A549 (cell line): ENCODE results near the gene KIAA1755.

ENCODE experiments used
- BHLHE40 ChIP-seq: IDR thresholded peaks from 2 replicates; pipeline ENCODE4 v1.6.1; 2012; ENCODE audit warnings: low read depth, low read length, inconsistent platforms
- TF ChIP-seq, protein P1 (sequence below): fragments of >200 bp; sonication (Bioruptor Twin); formaldehyde crosslinking; IDR thresholded peaks from 3 replicates; pipeline ENCODE4 v1.5.1; 2016
- TF ChIP-seq, protein P2 (sequence below): fragments of 450-650 bp; IDR thresholded peaks from 2 replicates; pipeline ENCODE4 v1.6.1; 2014; ENCODE audit warnings: antibody characterized with exemption

DNA sequence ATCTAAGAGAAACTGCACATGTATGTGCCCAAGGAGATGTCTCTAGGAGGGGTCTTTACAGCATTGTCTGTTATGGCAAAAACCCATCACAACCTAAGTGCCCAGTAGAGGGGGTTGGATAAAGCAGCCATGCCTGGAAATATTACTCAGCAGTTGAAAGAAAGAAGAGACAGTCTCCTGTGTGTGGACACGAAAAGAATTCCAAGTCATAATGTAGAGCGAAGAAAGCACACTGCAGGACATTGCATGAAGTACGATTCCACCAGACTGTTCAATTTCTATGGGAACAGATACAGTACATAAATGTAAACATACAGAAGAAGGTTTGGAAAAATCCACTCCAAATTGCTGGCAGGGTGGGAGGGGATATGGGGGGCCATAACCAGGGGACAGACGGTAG, 88.1 kb downstream of the KIAA1755 start:
- TF ChIP-seq, protein P1, sequence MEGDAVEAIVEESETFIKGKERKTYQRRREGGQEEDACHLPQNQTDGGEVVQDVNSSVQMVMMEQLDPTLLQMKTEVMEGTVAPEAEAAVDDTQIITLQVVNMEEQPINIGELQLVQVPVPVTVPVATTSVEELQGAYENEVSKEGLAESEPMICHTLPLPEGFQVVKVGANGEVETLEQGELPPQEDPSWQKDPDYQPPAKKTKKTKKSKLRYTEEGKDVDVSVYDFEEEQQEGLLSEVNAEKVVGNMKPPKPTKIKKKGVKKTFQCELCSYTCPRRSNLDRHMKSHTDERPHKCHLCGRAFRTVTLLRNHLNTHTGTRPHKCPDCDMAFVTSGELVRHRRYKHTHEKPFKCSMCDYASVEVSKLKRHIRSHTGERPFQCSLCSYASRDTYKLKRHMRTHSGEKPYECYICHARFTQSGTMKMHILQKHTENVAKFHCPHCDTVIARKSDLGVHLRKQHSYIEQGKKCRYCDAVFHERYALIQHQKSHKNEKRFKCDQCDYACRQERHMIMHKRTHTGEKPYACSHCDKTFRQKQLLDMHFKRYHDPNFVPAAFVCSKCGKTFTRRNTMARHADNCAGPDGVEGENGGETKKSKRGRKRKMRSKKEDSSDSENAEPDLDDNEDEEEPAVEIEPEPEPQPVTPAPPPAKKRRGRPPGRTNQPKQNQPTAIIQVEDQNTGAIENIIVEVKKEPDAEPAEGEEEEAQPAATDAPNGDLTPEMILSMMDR = peak; percentile 34; the same call in 2 of the 3 replicates
- TF ChIP-seq BHLHE40 = no peak
- TF ChIP-seq, protein P2, sequence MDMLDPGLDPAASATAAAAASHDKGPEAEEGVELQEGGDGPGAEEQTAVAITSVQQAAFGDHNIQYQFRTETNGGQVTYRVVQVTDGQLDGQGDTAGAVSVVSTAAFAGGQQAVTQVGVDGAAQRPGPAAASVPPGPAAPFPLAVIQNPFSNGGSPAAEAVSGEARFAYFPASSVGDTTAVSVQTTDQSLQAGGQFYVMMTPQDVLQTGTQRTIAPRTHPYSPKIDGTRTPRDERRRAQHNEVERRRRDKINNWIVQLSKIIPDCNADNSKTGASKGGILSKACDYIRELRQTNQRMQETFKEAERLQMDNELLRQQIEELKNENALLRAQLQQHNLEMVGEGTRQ = no peak
